ENCODE measurements around the gene KCMF1.

- TF ChIP-seq ZNF16 (tag by site-specific recombination; IDR thresholded peaks at IDR 0.05; ENCODE audit: low read depth) (no peak), SALL2 (tag by site-specific recombination; IDR thresholded peaks at IDR 0.05; ENCODE audit: borderline replicate concordance) (no peak), ZNF23 (tag by site-specific recombination; IDR thresholded peaks at IDR 0.05; ENCODE audit: borderline replicate concordance) (no peak), ZNF513 (tag by site-specific recombination; IDR thresholded peaks at IDR 0.05) (no peak), GLI4 (tag by site-specific recombination; IDR thresholded peaks at IDR 0.05) (no peak), CTCF (tag by site-specific recombination; IDR thresholded peaks at IDR 0.05) (no peak), ZBTB11 (tag by site-specific recombination; conservative IDR thresholded peaks at IDR 0.05; ENCODE audit: low read depth) (no peak), ZNF10 (tag by site-specific recombination; IDR thresholded peaks at IDR 0.05) (no peak), PRDM4 (tag by site-specific recombination; IDR thresholded peaks at IDR 0.05) (no peak), PATZ1 (tag by site-specific recombination; IDR thresholded peaks at IDR 0.05) (no peak)
These were observed 95.2 kb downstream of the KCMF1 start for GRCh38 chr2:85066006-85066740.
